PC-9 (cell line): ENCODE results near the gene SH3RF3. TPM values are rescaled to one million over a fixed set of nuclear protein-coding genes. Genes with fewer than 3 reads are reported as not detected.

Experiments used
- BruUV-seq: library from RNA; stranded (reverse); fragments of 400-500 nt; replicated peaks from 2 replicates; lab custom pipeline; 2021; lab: Mats Ljungman, UMichigan
- CTCF ChIA-PET: fragments of 300-600 bp; sonication (Branson Sonifier 250); formaldehyde crosslinking; loops from one replicate; lab custom pipeline; 2022; ENCODE audit warnings: antibody characterized with exemption; lab: Charles Lee
- POLR2A ChIA-PET: fragments of 300-600 bp; sonication (Branson Sonifier 250); formaldehyde crosslinking; loops from one replicate; lab custom pipeline; 2022; ENCODE audit warnings: antibody characterized with exemption; ENCODE audit not compliant: unreplicated experiment; lab: Charles Lee
- DNase-seq, 2 experiments: peaks; one replicate each; pipeline versions ENCODE4 v3.0.0 to v3.0.0-alpha.2; 2015 to 2022; ENCODE audit warnings: mixed read lengths in 1 of 2
- H2AFZ ChIP-seq: fragments of 200-600 bp; sonication (generic); 2 replicates; pipeline ENCODE4 v1.8.1; 2017; ENCODE audit warnings: antibody characterized with exemption
- H3F3A ChIP-seq: fragments of 200-600 bp; sonication (generic); 2 replicates; pipeline ENCODE4 v1.8.1; 2017; ENCODE audit warnings: antibody characterized with exemption, mild to moderate bottlenecking, low read depth; ENCODE audit not compliant: insufficient read depth
- H3K27ac ChIP-seq: fragments of 200-600 bp; sonication (generic); 2 replicates; pipeline ENCODE4 v1.6.1; 2016; ENCODE audit warnings: mixed run types
- H3K27me3 ChIP-seq: fragments of 200-600 bp; sonication (generic); 2 replicates; pipeline ENCODE4 v1.6.1; 2016; ENCODE audit warnings: low read depth, mixed run types; ENCODE audit not compliant: insufficient read depth
- H3K36me3 ChIP-seq: fragments of 200-600 bp; sonication (generic); 2 replicates; pipeline ENCODE4 v1.6.1; 2016; ENCODE audit warnings: low read depth, mixed run types
- H3K4me1 ChIP-seq: fragments of 200-600 bp; sonication (generic); replicated peaks from 2 replicates; pipeline ENCODE4 v1.6.1; 2016; ENCODE audit warnings: mixed run types; ENCODE audit not compliant: insufficient read depth
- H3K4me2 ChIP-seq: fragments of 200-600 bp; sonication (generic); 2 replicates; pipeline ENCODE4 v1.6.1; 2017; ENCODE audit warnings: mixed run types
- H3K4me3 ChIP-seq: fragments of 200-600 bp; sonication (generic); 2 replicates; pipeline ENCODE4 v1.6.1; 2016; ENCODE audit warnings: mixed run types
- H3K79me2 ChIP-seq: fragments of 200-600 bp; sonication (generic); 2 replicates; pipeline ENCODE4 v1.6.1; 2017; ENCODE audit warnings: low read depth, mixed run types
- H3K9me2 ChIP-seq: fragments of 200-600 bp; sonication (generic); 2 replicates; pipeline ENCODE4 v1.8.1; 2017; ENCODE audit warnings: mild to moderate bottlenecking; ENCODE audit not compliant: insufficient read depth
- H3K9me3 ChIP-seq: fragments of 200-600 bp; sonication (generic); 2 replicates; pipeline ENCODE4 v1.8.1; 2016; ENCODE audit warnings: low read depth; ENCODE audit not compliant: insufficient read depth
- H4K20me1 ChIP-seq: fragments of 200-600 bp; sonication (generic); 2 replicates; pipeline ENCODE4 v1.8.1; 2017; ENCODE audit not compliant: insufficient read depth
- CTCF ChIP-seq: fragments of 200-600 bp; sonication (generic); conservative IDR thresholded peaks from 2 replicates; pipeline ENCODE4 v1.6.1; 2017; ENCODE audit warnings: mixed run types, antibody characterized with exemption, mild to moderate bottlenecking, moderate library complexity
- EZH2 ChIP-seq: fragments of 200-600 bp; sonication (generic); IDR thresholded peaks from 2 replicates; pipeline ENCODE4 v1.8.0; 2017; ENCODE audit warnings: antibody characterized with exemption, low read depth
- intact Hi-C: fragments of 100-400 bp; cut with micrococcal nuclease; formaldehyde crosslinking; loops from one replicate; pipeline ENCODE4 v1.10.0; 2022; ENCODE audit not compliant: unreplicated experiment
- total RNA-seq: library from RNA; stranded (reverse); gene quantifications from 2 replicates; pipeline ENCODE4 v1.2.3, GENCODE V29; 2021

The SH3RF3 gene
- total RNA-seq, 1 experiment from 2014 or later: 6.1 TPM

GRCh38 chr2:109432421-109432820 lies 303.4 kb downstream of the SH3RF3 start:
- H3K4me1 ChIP-seq: no peaks in the 10 kb centered on the region

GRCh38 chr2:109433486-109433885 lies 304.5 kb downstream of the SH3RF3 start:
- no peaks in the 10 kb centered on the region for H3K36me3 ChIP-seq
- ChIA-PET POLR2A (no interaction called here), CTCF (no interaction called here)
- no TSS peak for BruUV-seq
- no peaks in the 10 kb centered on the region for H3K4me1 ChIP-seq
- no peak for TF ChIP-seq CTCF
- TF ChIP-seq EZH2: no peak
- no peaks in the 10 kb centered on the region for H4K20me1 ChIP-seq
- H3K4me2 ChIP-seq: no peak overlapping the region
- H3K27me3 ChIP-seq: no peaks in the 10 kb centered on the region
- no peak overlapping the region for H3K4me3 ChIP-seq
- intact Hi-C loops: no loop called here
- H3F3A ChIP-seq: no peaks in the 10 kb centered on the region
- H3K9me2 ChIP-seq: no peaks in the 10 kb centered on the region
- H3K79me2 ChIP-seq: no peaks in the 10 kb centered on the region
- no peak for DNase-seq
- no peak overlapping the region for H3K27ac ChIP-seq
- H3K9me3 ChIP-seq: no peaks in the 10 kb centered on the region
- H2AFZ ChIP-seq: no peak overlapping the region

More at GRCh38 chr2:109432421-109432820, 303.4 kb downstream of the SH3RF3 start:
- H3K27me3 ChIP-seq: no peaks in the 10 kb centered on the region
- no peak overlapping the region for H3K4me3 ChIP-seq
- no peaks in the 10 kb centered on the region for H3K9me2 ChIP-seq
- H2AFZ ChIP-seq: no peak overlapping the region
- no TSS peak for BruUV-seq
- ChIA-PET CTCF (no interaction called here), POLR2A (no interaction called here)
- H3K79me2 ChIP-seq: no peaks in the 10 kb centered on the region
- no peaks in the 10 kb centered on the region for H3K36me3 ChIP-seq
- no peaks in the 10 kb centered on the region for H4K20me1 ChIP-seq
- H3K9me3 ChIP-seq: no peaks in the 10 kb centered on the region
- intact Hi-C loops: no loop called here
- no peaks in the 10 kb centered on the region for H3F3A ChIP-seq
- H3K4me2 ChIP-seq: no peak overlapping the region
- DNase-seq: no peak
- TF ChIP-seq CTCF (no peak), EZH2 (no peak)
- no peak overlapping the region for H3K27ac ChIP-seq

- ChIA-PET POLR2A (no interaction called here), CTCF (no interaction called here)
- no peaks in the 10 kb centered on the region for H3K9me2 ChIP-seq
- BruUV-seq: no TSS peak
- no peak overlapping the region for H2AFZ ChIP-seq
- no peaks in the 10 kb centered on the region for H4K20me1 ChIP-seq
- no peaks in the 10 kb centered on the region for H3F3A ChIP-seq
- H3K4me2 ChIP-seq: no peak overlapping the region
- no peaks in the 10 kb centered on the region for H3K36me3 ChIP-seq
- no peaks in the 10 kb centered on the region for H3K9me3 ChIP-seq
- H3K4me1 ChIP-seq: no peaks in the 10 kb centered on the region
- intact Hi-C loops: no loop called here
- no peaks in the 10 kb centered on the region for H3K79me2 ChIP-seq
- DNase-seq: no peak
- no peaks in the 10 kb centered on the region for H3K27me3 ChIP-seq
- no peak overlapping the region for H3K4me3 ChIP-seq
- TF ChIP-seq CTCF: no peak
- TF ChIP-seq EZH2: no peak
- H3K27ac ChIP-seq: no peak overlapping the region
These were observed 304.9 kb downstream of the SH3RF3 start for GRCh38 chr2:109433926-109434325.
